ENCODE data around the gene RASSF8.

DNA sequence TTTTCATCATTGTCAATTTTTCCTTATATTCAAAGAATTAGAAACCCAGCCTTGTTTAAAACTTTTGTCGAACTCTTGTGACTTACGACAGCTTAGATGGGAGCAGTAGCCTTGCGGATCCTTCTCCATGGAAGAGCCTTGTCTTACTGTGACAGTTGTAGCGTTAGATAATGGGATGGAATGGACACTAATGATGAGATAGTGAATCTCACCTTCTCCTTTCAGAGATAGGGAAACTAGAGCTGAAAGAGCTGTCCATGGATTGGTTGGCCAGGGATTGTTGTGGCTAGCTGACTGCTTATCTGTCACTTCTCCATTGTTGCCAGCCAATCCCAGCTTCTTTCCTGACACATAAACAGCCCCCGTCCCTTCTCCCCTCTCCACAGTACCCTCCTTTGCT is 107.0 kb downstream of the RASSF8 start:
- TF ChIP-seq POLR2A (IDR thresholded peaks at IDR 0.05): no peak
- TF ChIP-seq, protein P1, sequence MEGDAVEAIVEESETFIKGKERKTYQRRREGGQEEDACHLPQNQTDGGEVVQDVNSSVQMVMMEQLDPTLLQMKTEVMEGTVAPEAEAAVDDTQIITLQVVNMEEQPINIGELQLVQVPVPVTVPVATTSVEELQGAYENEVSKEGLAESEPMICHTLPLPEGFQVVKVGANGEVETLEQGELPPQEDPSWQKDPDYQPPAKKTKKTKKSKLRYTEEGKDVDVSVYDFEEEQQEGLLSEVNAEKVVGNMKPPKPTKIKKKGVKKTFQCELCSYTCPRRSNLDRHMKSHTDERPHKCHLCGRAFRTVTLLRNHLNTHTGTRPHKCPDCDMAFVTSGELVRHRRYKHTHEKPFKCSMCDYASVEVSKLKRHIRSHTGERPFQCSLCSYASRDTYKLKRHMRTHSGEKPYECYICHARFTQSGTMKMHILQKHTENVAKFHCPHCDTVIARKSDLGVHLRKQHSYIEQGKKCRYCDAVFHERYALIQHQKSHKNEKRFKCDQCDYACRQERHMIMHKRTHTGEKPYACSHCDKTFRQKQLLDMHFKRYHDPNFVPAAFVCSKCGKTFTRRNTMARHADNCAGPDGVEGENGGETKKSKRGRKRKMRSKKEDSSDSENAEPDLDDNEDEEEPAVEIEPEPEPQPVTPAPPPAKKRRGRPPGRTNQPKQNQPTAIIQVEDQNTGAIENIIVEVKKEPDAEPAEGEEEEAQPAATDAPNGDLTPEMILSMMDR (IDR thresholded peaks at IDR 0.05): no peak
